GM21529 (cell line): ENCODE results near the gene CFLAR.
"Not testable (repeated sequence)": the region's sequence is repeated elsewhere in the genome, so short reads cannot be mapped to it uniquely, and the experiment has no call there.

Source experiments
- ATAC-seq: cut with Tn5 transposase; IDR thresholded peaks from one replicate; pipeline ENCODE4 v1.9.1; 2021; ENCODE audit not compliant: unreplicated experiment

The CFLAR gene

DNA sequence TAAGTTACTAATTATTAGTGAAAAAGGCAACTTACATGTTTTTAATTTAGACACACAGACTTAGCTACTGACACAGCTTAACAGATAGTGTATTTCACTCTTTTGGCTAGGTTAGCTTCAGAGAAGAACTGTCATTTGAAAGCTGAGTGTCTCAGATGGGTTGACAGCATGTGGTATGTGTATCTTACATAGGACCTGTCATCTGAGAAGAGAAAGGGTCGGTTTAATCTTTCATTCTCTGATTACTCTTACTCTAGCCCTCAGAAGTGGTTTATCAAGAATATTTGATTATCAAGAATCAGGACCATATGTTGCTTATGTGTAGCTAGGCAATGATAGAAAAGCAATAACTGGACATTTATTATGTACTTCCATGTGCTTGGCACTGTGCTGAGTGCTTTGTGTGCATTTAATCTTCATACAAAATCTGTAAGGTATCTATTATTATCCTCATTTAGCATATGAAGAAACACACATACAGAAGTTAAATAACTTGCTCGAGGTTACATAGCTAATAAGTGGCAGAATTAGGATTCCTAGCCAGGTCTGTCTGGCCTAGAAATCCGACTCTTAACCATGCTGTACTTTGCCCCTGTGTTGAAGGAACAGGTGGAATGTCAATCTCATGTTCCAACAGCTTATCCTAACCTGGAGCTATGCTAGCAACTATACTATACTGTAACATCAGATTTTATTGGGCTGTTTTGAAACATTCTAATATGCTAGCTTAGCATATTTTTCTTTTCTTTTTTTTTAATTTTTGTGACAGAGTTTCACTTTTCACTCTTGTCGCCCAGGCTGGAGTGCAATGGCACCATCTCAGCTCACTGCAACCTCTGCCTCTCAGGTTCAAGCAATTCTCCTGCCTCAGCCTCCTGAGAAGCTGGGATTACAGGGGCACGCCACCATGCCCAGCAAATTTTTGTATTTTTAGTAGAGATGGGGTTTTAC is 28.4 kb downstream of the CFLAR start:
- no peak for ATAC-seq

DNA sequence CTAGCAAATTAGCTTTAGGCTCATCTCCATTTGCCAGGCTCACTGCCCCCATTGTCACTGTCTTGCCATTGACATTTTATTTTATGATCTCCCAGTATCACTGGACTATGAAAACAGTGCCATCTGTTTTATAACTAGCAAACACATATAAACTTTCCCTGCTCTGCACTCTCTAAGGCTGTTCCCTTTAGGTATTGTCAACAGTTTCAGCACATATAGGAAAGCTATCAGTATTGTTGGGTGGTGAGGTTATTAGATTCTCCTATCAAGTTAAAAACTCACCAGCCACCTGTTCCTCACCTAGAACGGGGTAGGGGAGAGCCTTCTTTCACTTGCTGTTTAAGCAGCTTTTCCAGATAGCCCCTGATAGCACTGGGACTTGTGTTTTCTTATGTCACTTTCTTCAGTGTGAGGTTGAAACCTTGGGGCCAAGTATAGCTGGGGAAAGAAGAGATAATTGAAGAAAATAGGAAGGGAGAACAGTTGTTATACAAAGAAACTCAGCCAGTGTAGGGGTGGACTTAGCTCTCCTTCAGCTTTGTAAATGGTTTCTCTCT is 32.5 kb downstream of the CFLAR start:
- no peak for ATAC-seq

DNA sequence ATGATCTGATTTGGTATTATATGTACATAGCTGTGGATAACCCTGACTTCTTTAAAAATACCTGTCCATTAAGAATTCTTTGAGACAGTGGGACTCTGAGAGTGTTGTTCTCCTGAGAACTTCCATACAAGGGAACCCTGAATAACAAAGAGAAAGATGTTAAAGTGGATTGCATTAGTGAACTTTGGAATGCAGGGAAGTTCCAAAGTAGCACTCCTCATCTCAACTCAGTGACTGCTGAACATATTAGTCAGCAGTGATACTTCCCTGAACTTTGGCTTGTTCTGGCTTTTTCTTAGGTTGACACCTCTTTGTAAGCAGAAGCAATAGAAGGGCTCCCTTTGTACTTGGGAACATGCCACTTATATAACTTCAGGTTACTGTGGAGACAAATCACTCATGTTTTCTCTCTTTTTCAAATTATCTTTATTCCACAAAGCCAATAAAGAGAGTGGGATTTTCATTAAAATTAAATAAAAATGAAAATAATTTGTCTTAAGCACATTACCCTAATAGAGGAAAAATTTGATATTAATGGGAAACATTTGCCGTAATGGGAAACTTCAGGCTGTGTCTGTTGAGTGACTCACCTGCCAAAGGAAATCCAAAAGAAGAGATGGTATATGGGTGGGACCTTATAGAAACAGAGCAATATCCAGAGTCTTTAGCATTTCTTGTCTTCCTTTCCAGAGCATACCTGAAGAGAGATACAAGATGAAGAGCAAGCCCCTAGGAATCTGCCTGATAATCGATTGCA is 33.3 kb downstream of the CFLAR start:
- ATAC-seq, result no peak

DNA sequence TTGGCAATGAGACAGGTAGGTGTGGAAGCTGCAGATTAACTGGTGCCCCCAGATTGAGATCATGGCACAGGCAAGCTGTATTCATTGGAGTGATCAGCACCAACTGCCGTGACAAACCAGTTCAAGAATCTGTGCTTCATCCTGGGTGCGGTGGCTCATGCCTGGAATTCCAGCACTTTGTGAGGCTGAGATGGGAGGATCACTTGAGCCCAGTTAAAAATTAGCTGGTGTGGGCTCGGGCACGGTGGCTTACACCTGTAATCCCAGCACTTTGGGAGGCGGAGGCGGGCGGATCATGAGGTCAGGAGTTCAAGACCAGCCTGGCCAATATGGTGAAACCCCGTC is 33.8 kb downstream of the CFLAR start:
- ATAC-seq, result not testable (repeated sequence)

DNA sequence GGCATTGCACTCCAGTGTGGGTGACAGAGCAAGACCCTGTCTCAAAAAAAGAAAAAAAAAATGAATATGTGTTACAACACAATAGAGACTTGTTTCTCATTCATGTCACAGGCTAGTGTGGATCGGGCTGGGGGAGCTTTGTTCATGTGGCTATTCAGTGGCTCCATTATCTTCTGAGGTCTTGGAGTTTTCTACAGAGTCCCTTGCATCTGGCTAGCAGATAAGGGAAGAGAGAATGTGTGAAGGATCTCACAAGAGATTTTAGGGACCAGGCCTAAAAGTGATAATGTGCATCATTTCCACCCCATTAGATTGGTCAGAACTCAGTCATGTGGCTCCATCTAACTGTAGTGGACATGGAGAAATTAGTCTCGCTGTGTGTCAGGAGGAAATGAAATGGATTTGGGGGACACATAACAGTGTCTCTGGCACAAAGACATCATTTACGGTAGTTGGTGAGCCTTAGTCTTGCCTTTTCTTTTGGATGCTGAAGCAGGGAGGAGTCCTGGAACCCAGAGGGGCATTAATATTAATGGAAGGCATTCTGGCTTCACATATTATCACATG is 34.6 kb downstream of the CFLAR start:
- ATAC-seq, result no peak

DNA sequence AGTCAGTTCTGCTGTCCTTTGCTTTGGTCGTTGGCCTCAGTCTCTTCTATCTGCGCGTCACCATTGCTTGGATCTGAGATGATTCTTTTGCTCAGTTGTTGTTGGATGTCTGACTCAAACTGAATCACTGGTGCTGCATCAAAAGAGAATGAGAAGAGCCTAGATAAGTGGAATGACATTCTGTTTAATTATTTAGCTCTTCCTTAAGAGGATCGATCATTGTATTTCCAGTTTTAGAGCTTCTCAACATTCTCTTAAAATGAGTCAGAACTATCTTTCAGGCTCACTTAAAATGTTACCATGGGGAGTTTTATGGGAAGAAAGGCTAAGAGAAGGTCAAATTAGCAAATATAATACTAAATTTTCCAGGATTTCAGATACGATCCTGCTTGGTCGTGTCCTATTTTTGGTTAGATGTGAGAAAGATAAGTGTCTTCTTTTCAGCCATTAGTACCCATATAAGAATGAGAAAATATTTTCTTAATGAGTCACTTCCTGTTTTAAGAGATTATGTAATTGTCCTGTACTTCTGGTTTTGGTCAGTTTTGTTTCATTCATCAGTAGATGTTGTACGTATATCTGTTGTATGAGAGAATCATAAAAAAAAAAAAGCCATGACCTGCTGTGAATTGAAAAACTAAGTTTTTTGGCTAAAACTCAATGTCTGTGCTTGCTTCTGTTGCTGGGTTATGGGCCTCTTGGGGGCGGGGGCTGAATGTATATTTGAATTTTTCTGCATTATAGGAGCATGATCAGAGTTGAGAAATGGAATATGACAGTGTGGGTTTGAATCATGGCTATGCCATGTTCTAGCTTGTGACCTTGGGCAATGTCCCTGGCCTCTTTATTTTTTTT is 35.4 kb downstream of the CFLAR start:
- ATAC-seq, result peak; percentile 88

DNA sequence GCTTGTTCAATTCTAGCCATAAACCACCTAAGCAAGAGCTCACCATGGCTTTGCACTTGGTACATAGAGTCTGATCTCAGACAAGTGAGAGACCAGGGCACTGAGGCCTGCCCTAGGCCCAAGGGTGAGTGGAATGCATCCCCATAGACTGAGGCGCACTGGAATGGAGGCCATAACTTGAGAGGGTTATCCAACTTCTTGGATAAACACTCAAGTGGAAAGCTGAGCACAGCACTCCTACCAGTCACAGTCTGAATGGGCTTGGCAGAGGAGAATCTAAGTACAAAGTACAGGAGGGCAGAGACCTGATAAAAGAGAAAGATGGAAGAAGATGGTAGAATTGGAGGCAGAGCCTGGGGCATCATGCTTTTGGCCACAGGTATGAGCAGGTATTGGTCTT is 36.6 kb downstream of the CFLAR start:
- ATAC-seq, result no peak

DNA sequence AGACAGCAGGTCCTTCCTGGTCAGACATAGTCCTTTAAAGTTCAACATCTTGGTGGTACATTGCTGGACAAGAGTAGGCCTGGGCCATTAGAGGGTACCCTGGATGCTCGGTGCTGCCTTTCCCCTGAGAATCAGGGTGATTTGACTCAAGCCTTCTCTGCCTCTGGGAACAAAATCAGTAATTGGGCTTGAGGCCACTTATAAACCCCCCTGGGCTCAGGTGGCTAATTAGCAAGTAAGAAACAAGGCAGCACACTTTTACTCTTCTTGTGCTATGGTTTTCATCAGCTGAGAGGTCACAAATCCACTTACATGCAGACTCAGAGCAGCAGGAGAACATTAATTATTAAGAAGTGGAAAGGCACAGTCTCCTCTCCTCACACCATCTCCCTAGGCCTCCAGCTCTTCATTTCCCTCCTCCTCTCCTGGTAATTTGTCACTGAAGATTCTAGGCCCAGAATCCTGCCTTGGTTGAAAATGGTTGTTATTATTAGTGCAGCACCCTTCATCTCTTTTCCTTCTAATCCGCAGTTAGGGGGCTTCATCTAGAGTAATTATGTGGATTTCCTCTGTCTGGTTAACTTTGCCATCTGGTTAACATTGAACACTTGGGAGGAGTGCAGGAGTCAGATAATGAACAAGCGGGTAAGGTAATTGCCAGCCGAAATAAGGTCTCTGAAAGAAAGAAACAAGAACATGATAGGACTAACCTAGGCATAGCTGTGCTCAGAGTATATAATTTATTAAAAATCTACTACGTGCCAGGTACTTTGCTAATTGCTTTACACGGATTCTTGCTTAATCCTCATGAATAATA is 37.2 kb downstream of the CFLAR start:
- ATAC-seq, result no peak

DNA sequence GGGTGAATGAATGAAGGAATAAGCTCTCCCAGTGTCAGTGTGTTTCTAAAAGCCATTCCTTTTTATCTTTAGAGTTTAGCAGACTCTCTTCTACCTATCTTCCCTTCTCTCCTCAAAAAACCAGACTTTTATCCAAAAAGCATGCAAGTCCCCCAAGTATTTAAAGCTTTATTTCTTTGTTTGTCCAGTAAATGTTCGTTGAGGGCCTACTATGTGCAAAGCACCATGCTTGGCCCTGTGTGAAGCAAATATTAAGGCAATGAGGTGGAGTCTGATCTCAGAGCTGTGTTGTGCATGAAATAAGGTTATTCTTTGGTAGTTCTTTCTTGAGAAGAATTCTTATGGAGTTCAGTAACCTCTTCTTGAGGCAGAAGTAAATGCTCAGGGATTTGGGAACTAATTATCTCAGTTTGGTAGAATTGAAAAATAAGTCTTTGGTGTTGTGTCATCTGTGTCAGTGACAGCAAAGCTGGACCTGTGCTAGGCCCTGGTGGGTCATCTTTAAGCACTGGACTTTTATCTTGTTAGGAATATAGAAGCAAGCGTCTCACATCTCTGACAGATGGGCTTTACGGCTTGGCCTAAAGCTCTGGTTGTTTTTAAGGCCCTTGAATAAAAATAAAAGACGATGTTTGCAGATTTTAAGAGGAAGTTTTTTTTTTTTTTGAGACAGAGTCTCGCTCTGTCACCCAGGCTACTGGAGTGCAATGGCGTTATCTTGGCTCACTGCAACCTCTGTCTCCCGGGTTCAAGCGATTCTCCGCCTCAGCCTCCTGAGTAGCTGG is 38.8 kb downstream of the CFLAR start:
- ATAC-seq, result no peak

DNA sequence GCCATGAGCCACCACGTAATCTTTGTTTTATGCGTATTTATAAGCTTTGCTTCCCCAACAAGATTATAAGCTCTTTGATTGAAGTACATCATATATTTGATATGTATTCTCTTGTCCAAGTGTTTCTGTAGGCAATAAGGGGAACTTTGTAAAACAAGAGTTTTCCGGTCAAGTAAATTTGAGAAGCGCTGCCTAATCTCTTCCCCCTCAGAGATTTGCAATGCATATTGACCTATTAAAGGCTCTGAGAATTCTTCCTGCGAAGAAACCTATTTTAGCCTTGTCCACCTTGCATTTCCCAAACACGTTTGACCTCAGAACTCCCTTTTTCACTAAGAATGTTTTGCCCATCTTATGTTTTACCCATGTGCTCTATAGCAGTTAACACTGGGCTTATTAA is 40.1 kb downstream of the CFLAR start:
- no peak for ATAC-seq

DNA sequence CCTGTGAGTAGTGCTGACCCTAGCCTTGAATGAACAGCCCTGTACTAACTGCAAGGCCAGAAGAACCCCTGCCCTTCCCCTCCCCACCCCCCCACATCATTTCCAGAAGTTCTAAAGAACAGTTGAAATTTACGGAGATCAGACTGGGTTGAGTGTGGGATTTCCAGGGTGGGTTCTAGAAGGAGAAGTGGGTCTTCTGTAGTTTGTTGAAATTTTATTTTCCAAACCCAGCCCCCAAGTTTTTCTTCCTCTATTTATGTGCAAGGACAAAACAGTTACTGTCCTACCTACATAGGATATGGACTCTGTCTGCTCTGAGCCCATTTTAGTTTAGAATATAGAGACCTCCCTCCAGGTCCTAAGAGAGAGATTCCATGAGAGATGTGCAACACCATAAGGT is 40.7 kb downstream of the CFLAR start:
- no peak for ATAC-seq

DNA sequence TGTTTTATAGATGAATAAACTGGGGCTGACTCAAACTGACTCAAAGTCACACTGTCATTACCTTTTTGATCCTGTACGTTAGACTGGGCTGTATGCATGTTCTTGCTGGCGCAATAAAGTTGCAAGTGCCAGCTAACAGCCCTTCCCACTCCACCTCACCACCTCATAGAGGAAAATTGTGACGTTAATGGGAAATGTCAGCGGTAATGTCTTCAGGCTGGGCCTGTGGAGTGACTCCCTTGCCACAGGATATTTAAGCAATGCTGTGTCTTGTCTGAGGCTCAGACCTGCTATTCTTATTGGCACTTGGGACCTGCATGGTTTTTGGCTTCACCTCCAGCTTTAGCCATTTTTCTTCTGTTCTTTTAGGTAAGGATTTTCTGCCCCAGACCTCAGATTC is 41.7 kb downstream of the CFLAR start:
- peak; percentile 20 for ATAC-seq

DNA sequence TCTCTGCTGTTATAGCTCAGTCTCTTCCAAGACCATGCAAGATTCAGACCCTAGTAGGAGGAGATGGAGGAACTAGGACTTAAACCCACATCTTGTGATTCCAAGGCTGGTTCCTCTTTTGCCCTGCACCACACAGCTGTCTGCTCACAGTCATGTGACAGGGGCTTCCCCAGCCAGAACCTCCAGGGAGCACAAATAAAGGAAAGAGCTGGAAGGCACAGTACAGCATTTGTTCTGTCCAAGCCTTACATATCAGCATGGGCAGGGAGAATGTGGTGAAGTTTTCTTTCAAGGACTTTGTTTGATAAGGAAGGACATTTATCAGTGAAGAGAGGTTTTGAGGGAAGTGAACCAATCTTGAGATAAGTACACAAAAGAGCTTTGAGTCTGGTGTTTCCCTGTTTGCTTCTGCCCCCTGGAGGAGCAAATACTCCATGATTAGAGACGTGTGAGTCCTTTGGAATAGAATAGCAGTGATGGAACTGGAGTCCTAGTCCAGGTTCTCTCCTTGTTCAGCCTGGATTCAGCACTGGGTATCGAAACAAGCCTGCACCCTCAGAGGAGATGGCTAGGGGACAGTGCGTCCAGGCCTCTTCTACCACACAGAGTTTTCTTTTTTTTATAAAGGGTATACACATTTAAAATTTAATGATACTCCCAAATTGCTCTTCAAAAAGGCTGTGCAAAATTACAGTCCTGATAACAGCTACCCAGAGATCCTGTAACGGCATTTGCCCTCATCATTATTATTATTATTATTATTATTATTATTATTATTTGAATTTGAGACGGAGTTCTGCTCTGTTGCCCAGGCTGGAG is 42.4 kb downstream of the CFLAR start:
- peak; percentile 97 for ATAC-seq

DNA sequence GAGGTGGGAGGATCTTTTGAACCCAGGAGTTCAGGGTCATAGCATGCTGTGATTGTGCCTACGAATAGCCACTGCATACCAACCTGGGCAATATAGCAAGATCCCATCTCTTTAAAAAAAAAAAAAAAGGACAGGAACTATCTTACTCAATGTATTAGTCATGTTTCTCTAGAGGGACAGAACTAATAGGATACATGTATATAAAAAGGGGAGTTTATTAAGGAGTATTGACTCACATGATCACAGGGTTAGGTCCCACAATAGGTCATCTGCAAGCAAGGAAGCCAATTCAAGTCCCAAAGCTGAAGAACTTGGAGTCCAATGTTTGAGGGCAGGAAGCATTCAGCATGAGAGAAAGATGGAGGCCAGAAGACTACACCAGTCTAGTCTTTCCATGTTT is 48.2 kb downstream of the CFLAR start:
- no peak for ATAC-seq

DNA sequence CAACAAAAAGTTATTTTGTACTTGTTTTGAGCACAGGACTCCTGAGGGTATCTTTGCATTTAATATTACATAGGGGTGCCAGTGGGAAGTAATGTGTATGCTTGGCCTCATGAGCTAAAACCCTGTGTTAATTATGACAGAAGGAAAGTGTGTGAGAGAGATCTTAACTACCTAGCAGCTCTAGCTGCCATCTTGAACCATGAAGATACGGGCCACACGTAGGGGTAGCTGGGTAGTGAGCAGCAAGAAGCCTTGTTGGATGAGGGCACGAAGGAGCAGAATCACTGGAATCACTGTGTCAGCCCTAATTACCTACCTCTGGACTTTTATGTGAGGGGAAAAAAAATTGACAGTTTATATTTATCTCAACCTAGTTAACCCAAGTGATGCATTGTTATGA is 51.6 kb downstream of the CFLAR start:
- no peak for ATAC-seq

DNA sequence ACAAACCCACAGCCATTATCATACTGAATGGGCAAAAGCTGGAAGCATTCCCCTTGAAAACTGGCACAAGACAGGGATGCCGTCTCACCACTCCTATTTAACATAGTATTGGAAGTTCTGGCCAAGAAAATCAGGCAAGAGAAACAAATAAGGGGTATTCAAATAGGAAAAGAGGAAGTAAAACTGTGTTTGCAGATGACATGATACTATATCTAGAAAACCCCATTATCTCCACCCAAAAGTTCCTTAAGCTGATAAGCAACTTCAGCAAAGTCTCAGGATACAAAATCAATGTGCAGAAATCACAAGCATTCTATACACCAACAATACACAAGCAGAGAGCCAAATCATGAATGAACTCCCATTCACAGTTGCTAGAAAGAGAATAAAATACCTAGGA is 52.5 kb downstream of the CFLAR start:
- ATAC-seq, result not testable (repeated sequence)

DNA sequence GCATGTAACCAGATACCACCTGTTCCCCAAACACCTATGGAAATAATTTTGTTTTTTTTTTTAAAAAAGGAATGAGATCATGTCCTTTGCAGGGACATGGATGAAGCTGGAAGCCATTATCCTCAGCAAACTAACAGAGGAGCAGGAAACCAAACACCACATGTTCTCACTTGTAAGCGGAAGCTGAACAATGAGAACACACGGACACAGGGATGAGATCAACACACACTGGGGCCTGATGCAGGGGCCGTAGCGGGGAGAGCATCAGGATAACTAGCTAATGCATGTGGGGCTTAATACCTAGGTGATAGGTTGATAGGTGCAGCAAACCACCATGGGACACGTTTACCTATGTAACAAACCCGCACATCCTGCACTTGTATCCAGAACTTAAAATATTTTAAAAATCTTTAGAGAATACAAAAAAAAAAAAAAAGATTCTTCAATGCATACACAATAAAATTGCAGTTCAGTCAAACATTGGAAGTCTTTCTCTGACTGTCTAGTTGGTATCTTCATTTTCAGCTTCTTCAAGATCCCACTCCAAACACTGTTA is 55.4 kb downstream of the CFLAR start:
- ATAC-seq, result no peak

DNA sequence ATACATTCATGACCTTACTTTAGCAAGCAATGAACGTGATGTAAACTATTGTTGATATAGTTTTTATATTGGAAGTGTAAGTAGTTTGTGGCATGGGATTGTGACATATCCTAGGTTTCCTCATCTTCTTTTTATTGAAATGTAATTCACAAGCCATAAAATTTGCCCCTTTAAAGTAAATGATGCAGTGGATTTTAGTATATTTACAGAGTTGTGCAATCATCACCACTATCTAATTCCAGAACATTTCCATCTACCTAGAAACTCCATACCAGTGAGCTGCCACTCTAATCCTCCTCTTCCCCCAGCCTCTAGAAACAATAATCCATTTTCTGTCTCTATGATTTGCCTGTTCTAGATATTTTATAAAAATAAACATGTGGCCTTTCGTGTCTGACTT is 56.3 kb downstream of the CFLAR start:
- ATAC-seq, result no peak
